HEK293 (cell line): ENCODE results near the gene PRKCA.
A peak's percentile ranks its signal among the peaks of the same experiment; 100 is the strongest.

Experiments used
- CTCF ChIA-PET: fragments of 350-600 bp; formaldehyde crosslinking; extraction: SDS; loops from one replicate; lab custom pipeline; 2021; ENCODE audit warnings: antibody characterized with exemption; lab: Yijun Ruan, JAX
- POLR2A ChIA-PET: fragments of 300-600 bp; formaldehyde crosslinking; extraction: SDS; loops from one replicate; lab custom pipeline; 2020; ENCODE audit warnings: antibody characterized with exemption, inconsistent platforms; lab: Yijun Ruan, JAX
- H3K27ac ChIP-seq: fragments of 200-500 bp; sonication (Bioruptor generic); 2 replicates; pipeline ENCODE4 v1.5.1; 2014; ENCODE audit warnings: low read depth, low read length, control low read depth, inconsistent platforms; ENCODE audit errors: extremely low read depth
- H3K36me3 ChIP-seq, 2 experiments: fragments of 200-500 bp in 1 of 2; sonication (Bioruptor generic) in 1 of 2; 1 replicate in 1 of 2; 2 replicates in 1 of 2; pipeline ENCODE4 v1.5.1; 2014 to 2017; ENCODE audit warnings: inconsistent platforms in 2 of 2, low read length in 2 of 2; ENCODE audit not compliant: control insufficient read depth in 2 of 2, insufficient read depth in 1 of 2
- H3K4me1 ChIP-seq: fragments of 200-500 bp; sonication (Bioruptor generic); 2 replicates; pipeline ENCODE4 v1.5.1; 2014; ENCODE audit warnings: mild to moderate bottlenecking, low read length, inconsistent platforms; ENCODE audit not compliant: control insufficient read depth, insufficient read depth
- H3K4me3 ChIP-seq: 2 replicates; pipeline ENCODE4 v1.5.1; 2011; ENCODE audit warnings: low read depth, mild to moderate bottlenecking, control low read depth, low read length, moderate library complexity
- H3K9me3 ChIP-seq: fragments of 200-500 bp; sonication (Bioruptor generic); 2 replicates; pipeline ENCODE4 v1.5.1; 2014; ENCODE audit warnings: low read depth, low read length, inconsistent platforms; ENCODE audit not compliant: control insufficient read depth, insufficient read depth
- BCL11B ChIP-seq: fragments of 450-650 bp; formaldehyde crosslinking; IDR thresholded peaks from 2 replicates; pipeline ENCODE4 v1.5.1; 2016; ENCODE audit warnings: low read depth, missing biosample characterization, missing genetic modification characterization
- GLIS1 ChIP-seq: fragments of 450-650 bp; formaldehyde crosslinking; IDR thresholded peaks from 2 replicates; pipeline ENCODE4 v1.5.1; 2016; ENCODE audit warnings: missing biosample characterization, missing genetic modification characterization
- PRDM10 ChIP-seq: fragments of 450-650 bp; formaldehyde crosslinking; IDR thresholded peaks from 2 replicates; pipeline ENCODE4 v1.5.1; 2016; ENCODE audit warnings: missing biosample characterization, missing genetic modification characterization
- ZNF23 ChIP-seq: fragments of 450-650 bp; formaldehyde crosslinking; IDR thresholded peaks from 2 replicates; pipeline ENCODE4 v1.5.1; 2016; ENCODE audit warnings: missing biosample characterization, missing genetic modification characterization, borderline replicate concordance
- ZNF404 ChIP-seq: fragments of 450-650 bp; formaldehyde crosslinking; IDR thresholded peaks from 2 replicates; pipeline ENCODE4 v1.5.1; 2017; ENCODE audit warnings: missing biosample characterization, missing genetic modification characterization
- ZNF513 ChIP-seq: fragments of 450-650 bp; IDR thresholded peaks from 2 replicates; pipeline ENCODE4 v1.5.1; 2018; ENCODE audit warnings: missing biosample characterization, missing genetic modification characterization
- ZNF560 ChIP-seq: fragments of 450-650 bp; formaldehyde crosslinking; IDR thresholded peaks from 2 replicates; pipeline ENCODE4 v1.5.1; 2017; ENCODE audit warnings: missing biosample characterization, missing genetic modification characterization, borderline replicate concordance
- ZNF677 ChIP-seq: fragments of 450-650 bp; IDR thresholded peaks from 2 replicates; pipeline ENCODE4 v1.5.0; 2018; ENCODE audit warnings: missing biosample characterization, mild to moderate bottlenecking, missing genetic modification characterization, moderate library complexity
- ZNF76 ChIP-seq: fragments of 450-650 bp; formaldehyde crosslinking; IDR thresholded peaks from 2 replicates; pipeline ENCODE4; 2016; ENCODE audit warnings: low read depth, missing biosample characterization, missing genetic modification characterization, borderline replicate concordance

Gene PRKCA

GRCh38 chr17:66713533-66714042, 411.2 kb downstream of the PRKCA start:
- Histone ChIP-seq H3K27ac (no peak overlapping the region), H3K36me3 (no peaks in the 10 kb centered on the region), H3K9me3 (no peaks in the 10 kb centered on the region), H3K4me3 (no peak overlapping the region), H3K4me1 (peaks cover 10% of the 10 kb centered on the region)
- TF ChIP-seq BCL11B (tag by site-specific recombination) (no peak), PRDM10 (tag by site-specific recombination) (no peak)
- ChIA-PET CTCF (interaction anchor here (0.6 to 2.4 kb wide), 6 partner anchors 186 to 976 kb away, joined by 4 to 22 read pairs (median 5); no protein-coding TSS in a partner anchor), POLR2A (no interaction called here)

- POLR2A ChIA-PET = interaction anchor here (1.0 kb wide), 1 partner anchor 9 kb away, joined by 4 read pairs; no protein-coding TSS in a partner anchor
- CTCF ChIA-PET = interaction anchor here (0.6 to 2.8 kb wide), 19 partner anchors 8 to 976 kb away, joined by 3 to 22 read pairs (median 4); no protein-coding TSS in a partner anchor
Observed at GRCh38 chr17:66714046-66715023, 411.9 kb downstream of the PRKCA start.

GRCh38 chr17:66715076-66715675, 412.8 kb downstream of the PRKCA start:
- no peak overlapping the region for H3K4me3 ChIP-seq
- CTCF ChIA-PET = interaction anchor here (0.6 to 2.8 kb wide), 15 partner anchors 9 to 596 kb away, joined by 3 to 22 read pairs (median 4); no protein-coding TSS in a partner anchor
- peaks cover 10% of the 10 kb centered on the region for H3K4me1 ChIP-seq
- no peaks in the 10 kb centered on the region for H3K9me3 ChIP-seq
- no peak overlapping the region for H3K27ac ChIP-seq
- no peaks in the 10 kb centered on the region for H3K36me3 ChIP-seq
- POLR2A ChIA-PET = interaction anchor here (1.0 kb wide), 1 partner anchor 10 kb away, joined by 4 read pairs; no protein-coding TSS in a partner anchor
- TF ChIP-seq GLIS1 (tag by site-specific recombination) = 0 out of 2 replicates have a peak, but pooled peaks have one; percentile 8
- TF ChIP-seq ZNF560 (tag by site-specific recombination) = no peak

More at GRCh38 chr17:66714046-66715023, 411.9 kb downstream of the PRKCA start:
- no peak overlapping the region for H3K4me3 ChIP-seq
- H3K4me1 ChIP-seq = peaks cover 10% of the 10 kb centered on the region
- H3K36me3 ChIP-seq = no peaks in the 10 kb centered on the region
- TF ChIP-seq ZNF76 (no peak), ZNF677 (tag by site-specific recombination) (no peak), ZNF23 (tag by site-specific recombination) (no peak), ZNF404 (no peak), ZNF513 (tag by site-specific recombination) (no peak)
- no peak overlapping the region for H3K27ac ChIP-seq
- H3K9me3 ChIP-seq = no peaks in the 10 kb centered on the region
